Stimulated activated CD4-positive, alpha-beta T cell treated with anti-CD3 and anti-CD28 coated beads, Interleukin-15, amount 100 ng/mL, for 1 hour (primary cell): ENCODE measurements around the gene HES4.

Experiments
- DNase-seq, 2 donors: peaks; one replicate each; pipeline ENCODE4 v3.0.0-alpha.2; 2020; ENCODE audit warnings: low read depth in 1 of 2, low spot score in 1 of 2

The HES4 gene

DNA sequence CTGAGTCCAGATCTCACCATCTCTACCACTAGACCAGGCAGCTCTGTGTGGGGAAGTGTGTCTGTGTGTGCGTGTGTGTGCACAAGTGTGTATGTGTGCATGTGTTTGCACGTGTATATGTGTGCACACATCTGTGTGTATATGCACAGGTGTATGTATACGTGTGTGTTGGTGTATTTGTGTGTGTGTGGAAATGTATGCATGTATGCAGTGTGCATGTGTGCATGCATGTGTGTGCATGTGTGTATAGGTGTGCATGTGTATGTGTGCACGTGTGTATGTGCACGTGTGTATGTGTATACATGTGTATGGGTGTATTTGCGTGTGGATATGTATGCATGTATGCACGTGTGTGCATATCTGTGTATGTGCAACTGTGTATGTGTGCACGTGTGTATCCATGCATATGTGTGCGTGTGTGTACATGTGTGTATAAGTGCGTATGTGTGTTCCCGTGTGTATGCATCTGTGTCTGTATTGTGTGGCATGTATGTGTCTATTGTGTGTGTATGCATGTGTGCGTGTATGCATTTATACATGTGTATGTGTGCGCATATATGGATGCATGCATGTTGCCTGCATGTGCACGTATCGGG is 30.5 kb downstream of the HES4 start:
- no peak for DNase-seq

DNA sequence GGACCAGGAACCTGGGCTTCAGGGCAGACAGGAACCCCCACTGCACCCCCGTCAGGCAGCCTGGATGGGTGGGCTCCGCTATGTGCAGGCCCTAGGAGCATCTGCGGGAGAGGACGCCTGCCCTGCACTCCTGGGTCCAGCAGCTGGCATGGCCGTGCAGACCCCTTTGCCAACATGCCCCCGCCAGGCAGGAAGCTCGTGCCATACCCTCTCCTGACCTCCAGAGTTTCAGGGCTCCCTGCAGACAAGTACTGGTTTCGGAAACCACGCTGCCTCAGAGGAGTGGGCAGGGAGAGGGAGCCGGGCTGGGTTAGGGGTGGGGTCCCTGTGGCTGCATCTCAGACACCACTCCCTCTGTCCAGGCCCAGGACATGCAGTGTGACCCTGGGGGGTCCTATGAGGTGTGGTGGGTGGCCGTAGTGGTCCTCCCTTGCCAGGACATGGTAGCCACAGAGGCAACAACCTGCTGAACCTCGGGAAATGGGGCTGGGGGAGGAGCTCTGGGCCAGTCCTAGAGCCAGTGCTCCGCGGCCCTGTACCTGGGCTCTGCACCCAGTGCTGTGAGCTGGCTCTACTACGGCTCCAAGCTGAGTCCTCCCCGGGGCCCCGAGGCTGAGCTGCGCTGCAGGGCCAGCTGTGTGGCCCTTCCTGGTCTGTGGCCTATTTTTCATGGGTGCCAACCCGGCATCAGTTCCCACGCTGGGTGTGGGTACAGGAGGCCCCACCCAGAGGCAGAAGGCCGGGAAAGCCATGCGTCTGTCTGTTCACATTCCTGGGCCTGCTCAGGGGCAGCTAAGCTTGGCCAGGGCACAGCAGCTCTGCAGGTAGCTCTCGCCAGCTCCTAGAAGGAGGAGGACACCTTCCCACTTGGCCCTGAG is 32.2 kb downstream of the HES4 start:
- DNase-seq: no peak

DNA sequence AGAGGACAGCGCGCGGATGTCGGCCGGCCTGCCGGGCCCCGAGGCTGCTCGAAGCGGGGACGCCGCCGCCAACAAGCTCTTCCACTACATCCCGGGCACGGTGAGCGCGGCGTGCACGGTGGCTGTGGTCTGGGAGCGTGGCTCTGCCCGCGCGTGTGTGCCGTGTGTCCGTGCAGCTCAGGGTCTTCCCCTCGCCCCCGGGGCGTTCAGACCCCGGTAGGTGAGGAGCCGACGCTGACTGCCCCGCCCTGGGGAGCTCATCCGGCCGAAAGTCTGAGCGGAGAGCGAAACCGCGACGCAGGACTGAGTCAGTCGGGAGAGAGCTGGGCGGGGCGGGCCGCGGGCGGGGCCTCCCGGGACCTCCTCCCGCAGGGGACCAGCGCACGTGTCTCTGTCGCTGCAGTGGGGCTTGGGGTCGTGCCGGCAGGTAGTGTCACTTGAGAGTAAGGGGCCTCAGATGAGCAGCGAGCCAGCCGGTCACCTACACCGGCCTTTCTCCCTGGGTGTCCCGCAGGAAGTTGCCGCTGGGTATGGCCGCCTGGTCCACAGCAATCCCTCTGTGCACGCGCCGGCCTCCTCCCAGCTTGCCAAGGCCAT is 33.1 kb downstream of the HES4 start:
- DNase-seq: peak; percentile 65 to 85

DNA sequence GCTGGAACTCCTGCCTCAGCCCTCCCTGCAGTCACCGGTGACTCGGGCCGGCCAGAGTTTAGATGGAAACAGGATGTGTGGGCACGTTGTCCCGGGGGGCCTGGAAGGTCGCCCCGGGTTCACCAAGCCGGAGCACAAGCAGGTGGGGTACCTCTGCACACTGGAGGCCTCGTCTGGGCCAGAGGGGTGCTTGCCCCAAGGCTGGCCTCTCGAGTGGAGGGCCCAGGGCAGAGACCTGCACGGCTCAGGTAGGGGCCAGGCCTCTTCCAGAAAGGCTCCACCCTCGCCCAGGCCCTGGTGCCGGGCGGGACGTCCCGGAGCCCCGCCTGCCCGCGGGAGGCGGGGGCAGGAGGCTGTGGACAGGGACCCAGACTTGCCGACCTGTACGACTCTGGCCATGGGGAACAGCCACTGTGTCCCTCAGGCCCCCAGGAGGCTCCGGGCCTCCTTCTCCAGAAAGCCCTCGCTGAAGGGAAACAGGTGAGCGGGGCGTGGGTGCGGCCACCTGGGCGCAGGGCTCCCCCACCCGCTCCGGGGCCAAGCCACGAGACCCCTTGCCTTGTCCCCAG is 33.7 kb downstream of the HES4 start, which contains the start of gene PLEKHN1:
PLEKHN1 (plus strand) TSS at position 348 of the 569 bp plus-strand sequence; CDS start at position 398, 50 bp downstream.
- DNase-seq: no peak

DNA sequence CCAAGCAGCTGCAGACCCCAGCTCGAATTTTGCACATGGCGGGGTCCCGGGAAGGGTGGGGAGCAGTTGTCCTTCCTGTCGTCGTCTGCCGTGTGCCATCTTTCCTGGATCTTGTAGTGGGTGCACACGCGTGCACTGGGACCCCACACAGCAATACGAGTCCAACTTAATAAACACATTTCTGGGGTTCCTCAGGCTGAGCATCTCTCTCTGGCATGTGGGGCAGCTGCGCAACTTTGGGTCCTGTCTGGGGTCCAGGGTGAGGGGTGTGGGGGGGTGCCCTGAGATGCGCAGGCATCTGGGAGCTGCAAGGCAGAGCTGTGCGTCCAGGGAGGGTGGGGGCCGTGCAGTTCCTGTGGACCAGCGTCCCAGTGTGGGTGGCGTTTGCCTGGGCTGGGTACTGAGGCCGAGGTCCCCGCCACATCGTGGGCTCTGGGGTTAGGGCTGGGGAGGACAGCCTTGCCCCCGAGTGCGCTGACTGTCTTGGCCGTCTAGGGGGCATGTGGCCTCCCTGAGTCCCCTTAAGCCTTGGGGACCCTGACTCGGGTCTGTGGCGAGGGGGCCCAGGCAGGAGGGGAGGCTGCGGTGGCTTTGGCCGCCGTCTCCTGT is 34.3 kb downstream of the HES4 start:
- no peak for DNase-seq

DNA sequence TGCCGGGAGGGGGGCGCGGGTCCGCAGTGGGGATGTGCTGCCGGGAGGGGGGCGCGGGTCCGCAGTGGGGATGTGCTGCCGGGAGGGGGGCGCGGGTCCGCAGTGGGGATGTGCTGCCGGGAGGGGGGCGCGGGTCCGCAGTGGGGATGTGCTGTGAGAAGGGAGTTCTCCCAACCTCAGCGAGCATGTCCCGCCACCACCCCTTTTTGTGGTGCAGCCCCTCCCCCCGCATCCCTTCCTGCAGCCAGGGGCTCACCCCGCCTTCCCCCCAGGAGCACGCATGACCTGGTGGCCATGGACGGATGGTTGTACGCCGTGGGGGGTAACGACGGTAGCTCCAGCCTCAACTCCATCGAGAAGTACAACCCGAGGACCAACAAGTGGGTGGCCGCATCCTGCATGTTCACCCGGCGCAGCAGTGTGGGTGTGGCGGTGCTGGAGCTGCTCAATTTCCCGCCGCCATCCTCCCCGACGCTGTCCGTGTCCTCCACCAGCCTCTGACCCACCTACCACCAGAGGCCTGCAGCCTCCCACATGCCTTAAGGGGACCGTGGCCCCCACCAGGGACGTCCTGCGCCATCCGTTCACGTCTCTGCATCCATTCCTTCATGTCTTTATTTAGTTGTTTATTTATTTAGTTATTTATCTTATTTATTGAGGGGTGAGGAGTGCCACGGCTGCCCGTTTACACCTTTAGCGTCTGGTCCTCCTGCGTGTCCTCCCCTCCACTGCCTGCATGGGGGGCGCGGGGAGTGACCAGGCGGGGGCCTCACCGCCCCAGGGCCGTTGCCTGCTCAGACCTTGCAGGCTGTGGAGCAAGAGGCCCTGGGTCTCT is 35.0 kb downstream of the HES4 start:
- no peak for DNase-seq

DNA sequence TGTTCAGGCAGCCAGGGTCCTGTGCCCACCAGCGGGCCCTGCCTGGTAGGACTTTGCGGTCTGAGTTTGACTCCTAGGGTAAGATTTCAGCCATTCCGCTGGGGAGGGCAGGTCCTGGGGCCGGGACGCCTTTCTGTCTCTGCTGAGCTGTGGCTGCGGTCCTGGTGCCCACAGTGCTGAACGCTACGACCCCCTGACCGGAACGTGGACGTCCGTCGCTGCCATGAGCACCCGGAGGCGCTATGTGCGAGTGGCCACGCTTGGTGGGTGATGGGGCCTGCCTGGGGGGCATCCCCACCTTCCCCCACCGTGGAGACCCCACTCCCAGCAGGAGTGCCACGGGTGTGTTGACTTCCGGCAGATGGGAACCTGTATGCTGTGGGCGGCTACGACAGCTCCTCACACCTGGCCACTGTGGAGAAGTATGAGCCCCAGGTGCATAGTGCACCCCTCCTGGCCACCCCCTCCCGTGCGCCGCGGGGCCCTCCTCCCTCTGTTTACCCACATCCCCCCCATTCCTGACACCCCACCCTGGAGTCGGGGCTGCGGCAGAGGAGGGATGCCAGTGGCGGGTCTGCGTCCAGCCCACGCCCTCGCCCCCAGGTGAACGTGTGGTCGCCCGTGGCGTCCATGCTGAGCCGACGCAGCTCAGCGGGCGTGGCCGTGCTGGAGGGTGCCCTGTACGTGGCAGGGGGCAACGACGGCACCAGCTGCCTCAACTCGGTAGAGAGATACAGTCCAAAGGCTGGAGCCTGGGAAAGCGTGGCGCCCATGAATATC is 36.0 kb downstream of the HES4 start:
- no peak for DNase-seq

DNA sequence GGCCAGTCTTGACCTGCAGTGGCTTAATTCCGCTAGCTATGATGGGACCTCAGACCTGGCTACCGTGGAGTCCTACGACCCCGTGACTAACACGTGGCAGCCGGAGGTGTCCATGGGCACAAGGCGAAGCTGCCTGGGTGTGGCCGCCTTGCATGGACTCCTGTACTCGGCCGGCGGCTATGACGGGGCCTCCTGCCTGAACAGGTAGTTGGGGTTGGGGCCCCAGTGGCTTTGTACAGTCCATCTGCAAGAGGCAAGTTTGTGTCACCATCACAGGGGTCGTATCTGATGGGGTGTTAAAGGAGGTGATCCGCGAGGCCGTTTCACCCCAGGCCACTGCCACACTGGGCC is 36.6 kb downstream of the HES4 start:
- DNase-seq: no peak

DNA sequence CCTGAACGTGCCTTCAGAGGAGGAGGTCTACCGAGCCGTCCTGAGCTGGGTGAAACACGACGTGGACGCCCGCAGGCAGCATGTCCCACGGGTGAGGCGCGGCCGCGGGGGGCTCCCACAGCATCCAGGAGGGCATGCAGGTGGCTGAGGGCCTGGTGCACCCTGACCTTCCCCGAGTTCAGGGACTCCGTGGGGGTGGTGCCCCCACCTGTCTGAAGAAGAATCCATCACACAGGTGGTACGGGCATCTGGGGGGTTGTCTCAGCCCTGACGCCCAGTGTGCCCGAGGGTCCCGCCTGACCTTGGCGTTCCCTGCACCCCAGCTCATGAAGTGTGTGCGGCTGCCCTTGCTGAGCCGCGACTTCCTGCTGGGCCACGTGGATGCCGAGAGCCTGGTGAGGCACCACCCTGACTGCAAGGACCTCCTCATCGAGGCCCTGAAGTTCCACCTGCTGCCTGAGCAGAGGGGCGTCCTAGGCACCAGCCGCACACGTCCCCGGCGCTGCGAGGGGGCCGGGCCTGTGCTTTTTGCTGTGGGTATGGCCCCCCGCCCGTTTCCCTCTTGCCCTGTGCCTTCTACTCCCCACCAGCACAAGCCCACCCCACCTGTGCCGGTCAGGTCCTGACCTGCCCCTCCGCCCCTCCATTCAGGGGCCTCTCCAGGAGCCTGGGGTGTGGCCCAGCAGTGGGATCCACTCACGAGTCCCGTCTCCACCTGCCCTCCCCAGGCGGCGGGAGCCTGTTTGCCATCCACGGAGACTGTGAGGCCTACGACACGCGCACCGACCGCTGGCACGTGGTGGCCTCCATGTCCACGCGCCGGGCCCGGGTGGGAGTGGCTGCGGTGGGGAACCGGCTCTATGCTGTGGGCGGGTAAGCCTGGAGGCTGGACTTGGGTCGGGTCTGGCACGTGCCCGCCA is 37.3 kb downstream of the HES4 start:
- no peak for DNase-seq

DNA sequence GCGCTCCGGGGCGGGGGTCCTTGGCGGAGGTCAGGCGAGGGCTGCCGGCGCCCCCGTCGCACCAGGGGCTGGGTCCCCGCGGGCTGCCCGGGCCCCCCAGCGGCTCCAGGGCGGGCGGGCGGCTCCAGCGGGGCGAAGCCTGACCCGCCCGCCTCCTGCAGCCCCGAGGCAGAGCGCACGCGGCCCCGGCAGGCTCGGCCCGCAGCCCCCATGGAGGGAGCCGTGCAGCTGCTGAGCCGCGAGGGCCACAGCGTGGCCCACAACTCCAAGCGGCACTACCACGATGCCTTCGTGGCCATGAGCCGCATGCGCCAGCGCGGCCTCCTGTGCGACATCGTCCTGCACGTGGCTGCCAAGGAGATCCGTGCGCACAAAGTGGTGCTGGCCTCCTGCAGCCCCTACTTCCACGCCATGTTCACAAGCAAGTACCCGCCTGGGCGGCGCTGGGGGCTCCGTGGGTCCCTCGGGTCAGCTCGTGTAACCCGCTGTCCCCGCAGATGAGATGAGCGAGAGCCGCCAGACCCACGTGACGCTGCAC is 38.7 kb downstream of the HES4 start:
- DNase-seq: no peak

DNA sequence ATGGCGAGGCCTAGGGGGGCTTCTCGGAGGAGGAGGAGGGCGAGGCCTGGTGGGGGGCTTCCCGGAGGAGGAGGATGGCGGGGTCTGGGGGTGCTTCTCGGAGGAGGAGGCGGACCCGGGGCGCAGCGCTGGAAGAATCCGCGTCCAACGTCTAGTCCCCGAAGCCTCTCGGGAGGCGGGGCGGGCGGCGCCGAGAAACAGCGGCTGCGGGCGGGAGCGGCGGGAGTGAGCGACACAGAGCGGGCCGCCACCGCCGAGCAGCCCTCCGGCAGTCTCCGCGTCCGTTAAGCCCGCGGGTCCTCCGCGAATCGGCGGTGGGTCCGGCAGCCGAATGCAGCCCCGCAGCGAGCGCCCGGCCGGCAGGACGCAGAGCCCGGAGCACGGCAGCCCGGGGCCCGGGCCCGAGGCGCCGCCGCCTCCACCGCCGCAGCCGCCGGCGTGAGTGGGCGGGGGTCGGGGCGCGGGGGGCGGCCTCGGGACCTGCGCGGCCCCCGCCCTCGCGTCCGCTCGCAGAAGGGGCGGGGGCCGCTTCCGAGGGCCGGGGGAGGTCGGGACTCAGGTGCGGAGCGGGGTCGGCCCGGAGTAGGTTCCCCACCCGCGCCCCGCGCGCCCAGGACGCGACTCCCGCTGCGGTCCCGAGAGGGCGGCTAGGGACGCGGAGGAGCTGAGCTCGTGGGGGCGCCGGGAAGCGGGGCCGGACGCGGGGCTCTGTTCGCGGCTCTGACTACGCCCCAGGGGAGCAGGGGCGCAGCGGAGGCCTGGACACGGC is 39.4 kb downstream of the HES4 start, which contains the start of gene KLHL17:
KLHL17 (plus strand) TSS at position 222 of the 769 bp plus-strand sequence; CDS start at position 332, 110 bp downstream.
- DNase-seq: peak; percentile 52 to 80

DNA sequence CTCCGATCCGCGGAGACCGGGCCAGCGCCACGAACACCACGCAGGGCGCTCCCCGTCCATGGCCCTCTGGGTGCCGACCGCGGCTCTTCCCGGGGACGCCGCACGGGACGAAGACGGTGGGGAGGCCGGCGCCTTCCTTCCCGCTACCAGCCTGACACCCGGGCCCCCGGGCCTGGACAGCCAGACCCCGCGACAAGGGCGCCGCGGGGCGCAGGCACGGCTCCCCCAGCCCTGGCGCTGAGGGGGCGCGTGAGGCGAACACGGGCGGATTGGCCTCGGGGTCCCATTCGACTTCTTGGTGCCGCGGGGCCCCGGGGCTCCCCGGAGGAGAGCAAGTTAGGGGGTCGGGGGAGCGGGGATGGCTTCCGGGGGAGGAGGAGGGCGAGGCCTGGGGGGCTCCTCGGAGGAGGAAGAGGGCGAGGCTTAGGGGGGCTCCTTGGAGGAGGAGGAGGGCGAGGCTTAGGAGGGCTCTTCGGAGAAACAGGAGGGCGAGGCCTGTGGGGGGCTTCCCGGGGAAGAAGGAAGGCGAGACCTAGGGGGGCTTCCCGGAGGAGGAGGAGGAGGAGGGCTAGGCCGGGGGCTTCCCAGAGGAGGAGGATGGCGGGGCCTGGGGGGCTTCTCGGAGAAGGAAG is 40.0 kb downstream of the HES4 start:
- no peak for DNase-seq

DNA sequence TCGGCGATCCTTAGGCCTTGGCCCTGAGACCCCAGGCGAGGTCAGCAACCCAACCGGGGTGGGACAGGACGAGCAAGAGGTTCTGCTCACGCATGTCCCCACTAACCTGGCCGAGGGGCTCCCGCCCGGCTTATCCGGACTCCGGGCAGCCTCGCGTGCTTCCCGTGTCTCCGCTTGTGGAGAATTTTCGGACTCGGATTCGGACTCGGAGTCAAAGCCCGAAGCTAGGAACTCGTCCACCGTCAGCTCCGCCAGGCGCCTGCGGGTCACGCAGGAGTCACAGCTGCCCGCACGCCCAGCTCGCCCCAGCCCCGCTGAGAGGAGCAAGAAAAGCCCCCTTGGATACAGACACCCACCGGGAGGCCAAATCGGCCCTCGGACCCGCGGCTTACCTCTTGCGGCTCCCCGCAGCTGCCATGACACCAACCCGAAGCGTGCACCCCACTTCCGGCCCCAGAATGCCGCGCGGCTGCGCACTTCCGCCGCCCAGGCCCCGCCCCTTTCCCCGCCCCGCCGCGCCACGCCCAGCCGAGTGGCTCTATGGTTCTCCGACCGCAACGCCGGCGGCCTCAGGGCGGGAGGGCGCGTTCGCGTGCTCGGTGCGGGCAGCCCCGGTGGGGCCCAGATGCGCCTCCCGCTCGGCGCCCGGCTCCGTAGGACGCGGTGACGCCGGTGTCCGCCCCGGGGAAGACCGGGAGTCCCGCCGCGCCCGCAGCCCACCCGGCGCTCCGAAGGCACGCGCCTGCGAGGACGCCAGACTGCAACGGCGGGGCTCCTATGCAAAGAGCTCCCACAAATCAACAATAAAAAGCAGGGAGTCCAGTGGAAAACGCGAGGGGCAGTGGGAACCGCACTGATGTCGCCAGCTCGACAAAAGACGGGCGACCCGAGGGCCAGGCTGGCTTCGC is 40.8 kb downstream of the HES4 start, which contains the start of gene NOC2L:
NOC2L (minus strand) TSS at position 434 of the 908 bp plus-strand sequence; CDS start at position 418, 16 bp downstream.
- peak; percentile 96 to 99 for DNase-seq

DNA sequence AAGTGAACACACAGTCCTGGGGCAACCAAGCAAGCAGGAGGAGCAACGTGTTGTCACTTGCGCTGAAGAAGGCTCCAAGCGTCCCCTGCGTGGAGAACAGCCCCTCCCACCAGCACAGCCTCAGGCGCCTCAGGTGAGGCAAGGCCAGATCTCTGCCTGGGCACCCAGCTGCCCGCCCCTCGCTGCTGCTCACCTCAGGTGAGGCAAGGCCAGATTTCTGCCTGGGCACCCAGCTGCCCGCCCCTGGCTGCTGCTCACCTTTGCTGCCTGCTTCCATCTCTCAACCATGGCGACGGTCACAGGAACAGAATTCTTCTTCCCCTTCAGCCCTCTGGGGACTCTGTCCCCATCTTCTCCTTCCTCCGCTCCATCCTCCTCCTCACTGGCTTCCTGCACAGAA is 43.3 kb downstream of the HES4 start:
- DNase-seq: no peak

DNA sequence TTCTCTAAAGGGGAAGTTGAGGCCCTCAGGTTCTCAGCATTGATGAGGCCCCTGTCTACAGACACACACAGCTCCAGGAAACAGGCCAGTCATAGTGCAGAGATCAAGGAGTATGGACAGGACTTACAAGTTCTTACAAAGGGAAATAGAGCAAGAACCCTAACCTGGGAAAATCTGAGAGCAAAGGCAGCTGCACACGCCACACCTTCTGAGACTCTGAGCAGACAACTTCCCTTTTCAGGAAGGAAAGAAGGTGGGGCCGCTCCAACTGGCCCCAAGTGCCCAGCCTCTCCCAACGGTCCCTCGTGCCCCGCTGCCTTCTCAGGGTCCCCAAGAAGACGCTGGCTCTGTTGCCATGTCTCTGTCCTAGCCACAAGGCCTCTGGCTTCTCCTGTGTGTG is 44.4 kb downstream of the HES4 start:
- DNase-seq: no peak

DNA sequence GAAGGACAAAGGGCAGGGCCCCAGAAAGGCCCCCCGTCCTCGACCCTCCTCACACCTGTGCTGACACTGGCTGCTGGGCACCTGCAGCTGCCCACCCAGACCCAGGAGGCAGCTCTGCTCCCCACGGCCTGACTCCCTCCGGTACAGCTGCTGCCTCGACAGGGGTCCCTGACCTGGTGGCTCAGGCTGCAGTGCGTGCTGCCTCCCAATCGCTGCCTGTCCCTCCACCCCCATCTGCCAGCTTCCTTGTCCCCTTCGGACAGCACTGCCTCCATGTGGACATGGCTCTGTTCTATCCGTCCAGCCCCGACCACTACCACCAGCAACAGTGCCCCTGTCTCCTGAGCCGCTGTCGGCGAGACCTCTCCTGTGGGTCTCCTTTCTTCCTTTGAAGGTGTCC is 45.0 kb downstream of the HES4 start:
- no peak for DNase-seq
